Ovary (tissue), 10 donors: ENCODE results near the gene LRGUK. TPM values are rescaled to one million over a fixed set of nuclear protein-coding genes. Genes with fewer than 3 reads are reported as not detected.
"Not testable (repeated sequence)": the region's sequence is repeated elsewhere in the genome, so short reads cannot be mapped to it uniquely, and the experiment has no call there.

Experiments used
- DNase-seq, 5 donors: peaks; one replicate each; pipeline ENCODE4 v3.0.0-alpha.2; 2019 to 2020
- H3K27ac ChIP-seq, 2 donors: fragments of 200-600 bp; one replicate each; pipeline versions ENCODE4 v1.5.1 to v1.8.0; 2019 to 2022
- H3K27me3 ChIP-seq: fragments of 200-600 bp; one replicate; pipeline ENCODE4 v1.8.0; 2022
- H3K36me3 ChIP-seq: fragments of 200-600 bp; sonication (generic); one replicate; pipeline ENCODE4 v1.5.1; 2019
- H3K4me1 ChIP-seq: one replicate; pipeline ENCODE4 v1.8.1; 2013; ENCODE audit warnings: mild to moderate bottlenecking, moderate library complexity; ENCODE audit not compliant: insufficient read depth
- H3K4me3 ChIP-seq: fragments of 200-600 bp; sonication (generic); one replicate; pipeline ENCODE4 v1.5.1; 2017
- H3K9me3 ChIP-seq, 2 donors: fragments of 200-600 bp in 1 of 2; sonication (generic) in 1 of 2; one replicate each; pipeline versions ENCODE4 v1.5.1 to v1.8.1; 2013 to 2019; ENCODE audit warnings: mild to moderate bottlenecking in 1 of 2, moderate library complexity in 1 of 2
- EP300 ChIP-seq: sonication (generic); formaldehyde crosslinking; IDR thresholded peaks from one replicate; pipeline ENCODE4 v1.6.1; 2017; ENCODE audit warnings: antibody characterized with exemption
- POLR2A ChIP-seq: fragments of 450-650 bp; IDR thresholded peaks from one replicate; pipeline ENCODE4 v1.6.1; 2017; ENCODE audit warnings: antibody characterized with exemption, mild to moderate bottlenecking, moderate library complexity
- WGBS, 3 donors: extraction: QIAGEN DNeasy Blood & Tissue Kit in 1 of 3; methylation state at CpG; one replicate each; pipeline versions ENCODE4 v1.1.5 to v1.1.7; 2013 to 2017; 5-methylcytosine and 5-hydroxymethylcytosine counted together
- intact Hi-C, 4 donors: fragments of 100-400 bp; cut with DNase I; formaldehyde crosslinking; loops; one replicate each; pipeline versions ENCODE4 v1.11.0 to v1.15.1; 2022 to 2023
- long read RNA-seq, 3 donors: library from polyadenylated mRNA in 2 of 3; unstranded in 2 of 3; transcript quantifications; one replicate each; pipeline ENCODE4 v2.0.0 and lab custom pipeline, GENCODE V29; 2021 to 2026
- polyA plus RNA-seq, 2 donors: library from polyadenylated mRNA; stranded (reverse); fragments of 200-250 nt in 1 of 2; fragments of 350-450 nt in 1 of 2; fragmentation: Illumina TruSeq in 1 of 2; extraction: RNeasy Lipid Tissue Mini Kit (QIAGEN cat#74804) in 1 of 2; gene quantifications; one replicate each; pipeline ENCODE4 v1.2.3, GENCODE V29; 2013 to 2014
- total RNA-seq, 7 donors: library from RNA; depleted of rRNA in 2 of 7; stranded (reverse); fragments of >200 nt in 2 of 7; fragmentation: NEBNext Ultra II Directional in 3 of 7; extraction: Animal tissue kit (Norgen Biotek cat#: 25700) in 3 of 7; gene quantifications; one replicate each; pipeline versions ENCODE4 v1.1.0 to v1.2.4, GENCODE V29; 2016 to 2023
- TF ChIP-seq, protein P1 (sequence below), 3 donors: fragments of 450-650 bp in 2 of 3; fragments of 200-600 bp in 1 of 3; IDR thresholded peaks; one replicate each; pipeline versions ENCODE4 v1.5.1 to v1.8.0; 2016 to 2022; ENCODE audit warnings: antibody characterized with exemption in 3 of 3, mild to moderate bottlenecking in 1 of 3
- donor health status: DM: no; HTN: no; CAD: no; lungs with moderate emphysema.
- donor health status: DM: no; HTN: no; CAD: no.
- donor health status: Bipolar disorder and iron deficiency.
- donor health status: DM: yes; HTN: yes; CAD: no.
- donor health status: DM: no; HTN: no; CAD: no.
- donor health status: DM: yes; HTN: yes; CAD: no.

The LRGUK gene, protein sequence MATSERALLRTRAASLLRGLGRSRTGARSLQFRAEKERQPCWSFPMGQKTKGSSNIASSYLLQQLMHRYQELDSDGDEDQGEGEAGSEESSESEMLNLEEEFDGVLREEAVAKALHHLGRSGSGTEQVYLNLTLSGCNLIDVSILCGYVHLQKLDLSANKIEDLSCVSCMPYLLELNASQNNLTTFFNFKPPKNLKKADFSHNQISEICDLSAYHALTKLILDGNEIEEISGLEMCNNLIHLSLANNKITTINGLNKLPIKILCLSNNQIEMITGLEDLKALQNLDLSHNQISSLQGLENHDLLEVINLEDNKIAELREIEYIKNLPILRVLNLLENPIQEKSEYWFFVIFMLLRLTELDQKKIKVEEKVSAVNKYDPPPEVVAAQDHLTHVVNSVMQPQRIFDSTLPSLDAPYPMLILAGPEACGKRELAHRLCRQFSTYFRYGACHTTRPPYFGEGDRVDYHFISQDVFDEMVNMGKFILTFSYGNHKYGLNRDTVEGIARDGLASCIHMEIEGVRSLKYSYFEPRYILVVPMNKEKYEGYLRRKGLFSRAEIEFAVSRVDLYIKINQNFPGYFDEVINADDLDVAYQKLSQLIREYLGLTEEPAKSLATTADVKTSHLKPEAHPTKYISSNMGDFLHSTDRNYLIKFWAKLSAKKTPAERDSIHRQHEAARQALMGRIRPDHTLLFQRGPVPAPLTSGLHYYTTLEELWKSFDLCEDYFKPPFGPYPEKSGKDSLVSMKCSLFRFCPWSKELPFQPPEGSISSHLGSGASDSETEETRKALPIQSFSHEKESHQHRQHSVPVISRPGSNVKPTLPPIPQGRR
- 1 to 10 TPM in 2 of 7 donors, under 1 TPM in 5; 0.18 to 7.0 (median 0.67) TPM for total RNA-seq
- polyA plus RNA-seq = under 1 TPM; 0.11 to 0.40 TPM
- long read RNA-seq, donor 1 = 0 reads
- long read RNA-seq, donor 2 = 0 reads
- long read RNA-seq, donor 3 = 0 reads

DNA sequence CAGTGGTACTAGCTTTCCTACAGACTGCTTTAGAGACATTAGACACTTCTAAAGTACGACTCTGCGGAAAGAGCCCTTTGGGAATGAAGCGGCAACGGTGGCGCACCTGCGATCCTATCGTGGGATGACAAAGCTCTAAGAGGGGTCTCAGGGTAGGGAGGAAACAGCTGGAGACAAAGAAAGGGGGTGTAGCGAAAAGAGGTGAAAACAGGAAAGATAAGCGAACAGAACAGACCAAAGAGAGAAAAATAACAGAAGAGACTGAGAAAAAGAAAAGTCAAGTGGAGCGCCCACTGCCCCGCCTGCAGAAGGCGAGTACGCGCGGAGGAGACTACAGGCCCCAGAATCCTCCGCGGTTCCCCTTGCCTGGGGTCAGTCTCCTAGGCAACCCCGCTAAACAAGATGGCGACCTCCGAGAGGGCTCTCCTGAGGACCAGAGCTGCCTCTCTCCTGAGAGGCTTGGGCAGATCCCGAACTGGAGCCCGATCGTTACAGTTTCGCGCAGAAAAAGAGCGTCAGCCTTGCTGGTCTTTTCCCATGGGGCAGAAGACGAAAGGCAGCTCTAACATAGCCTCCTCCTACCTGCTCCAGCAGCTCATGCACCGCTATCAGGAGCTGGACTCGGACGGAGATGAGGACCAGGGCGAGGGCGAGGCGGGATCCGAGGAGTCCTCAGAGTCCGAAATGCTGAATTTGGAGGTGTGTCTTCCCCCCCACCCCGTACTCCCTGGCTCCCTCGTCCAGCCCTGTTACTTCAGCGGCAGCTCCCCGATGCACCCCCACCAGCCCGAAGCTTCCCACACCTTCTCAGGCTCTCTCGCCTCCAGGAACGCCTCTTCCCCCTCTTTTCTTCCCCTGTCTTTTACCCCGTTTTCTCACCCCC lies at the start of gene LRGUK:
TSS of gene LRGUK (plus strand) at position 375 of the 883 bp plus-strand sequence. CDS start at position 403, 28 bp downstream.
- Histone ChIP-seq H3K9me3 (no peaks in the 10 kb centered on the region), H3K27ac (no peak within 1 kb of the TSS), H3K36me3 (no peaks in the 10 kb centered on the region), H3K27me3 (no peaks in the 10 kb centered on the region), H3K4me1 (no peaks in the 10 kb centered on the region), H3K4me3 (peak within 1 kb of the TSS; percentile 59)
- intact Hi-C loops = no loop called here
- 1% methylated on average over 43 of the region's 43 CpGs for WGBS, 3 donors
- TF ChIP-seq, protein P1, sequence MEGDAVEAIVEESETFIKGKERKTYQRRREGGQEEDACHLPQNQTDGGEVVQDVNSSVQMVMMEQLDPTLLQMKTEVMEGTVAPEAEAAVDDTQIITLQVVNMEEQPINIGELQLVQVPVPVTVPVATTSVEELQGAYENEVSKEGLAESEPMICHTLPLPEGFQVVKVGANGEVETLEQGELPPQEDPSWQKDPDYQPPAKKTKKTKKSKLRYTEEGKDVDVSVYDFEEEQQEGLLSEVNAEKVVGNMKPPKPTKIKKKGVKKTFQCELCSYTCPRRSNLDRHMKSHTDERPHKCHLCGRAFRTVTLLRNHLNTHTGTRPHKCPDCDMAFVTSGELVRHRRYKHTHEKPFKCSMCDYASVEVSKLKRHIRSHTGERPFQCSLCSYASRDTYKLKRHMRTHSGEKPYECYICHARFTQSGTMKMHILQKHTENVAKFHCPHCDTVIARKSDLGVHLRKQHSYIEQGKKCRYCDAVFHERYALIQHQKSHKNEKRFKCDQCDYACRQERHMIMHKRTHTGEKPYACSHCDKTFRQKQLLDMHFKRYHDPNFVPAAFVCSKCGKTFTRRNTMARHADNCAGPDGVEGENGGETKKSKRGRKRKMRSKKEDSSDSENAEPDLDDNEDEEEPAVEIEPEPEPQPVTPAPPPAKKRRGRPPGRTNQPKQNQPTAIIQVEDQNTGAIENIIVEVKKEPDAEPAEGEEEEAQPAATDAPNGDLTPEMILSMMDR (IDR thresholded peaks at IDR 0.05) = no peak
- no peak for TF ChIP-seq EP300
- TF ChIP-seq POLR2A = no peak
- DNase-seq = peak; percentile 82 to 88 (median 86)

DNA sequence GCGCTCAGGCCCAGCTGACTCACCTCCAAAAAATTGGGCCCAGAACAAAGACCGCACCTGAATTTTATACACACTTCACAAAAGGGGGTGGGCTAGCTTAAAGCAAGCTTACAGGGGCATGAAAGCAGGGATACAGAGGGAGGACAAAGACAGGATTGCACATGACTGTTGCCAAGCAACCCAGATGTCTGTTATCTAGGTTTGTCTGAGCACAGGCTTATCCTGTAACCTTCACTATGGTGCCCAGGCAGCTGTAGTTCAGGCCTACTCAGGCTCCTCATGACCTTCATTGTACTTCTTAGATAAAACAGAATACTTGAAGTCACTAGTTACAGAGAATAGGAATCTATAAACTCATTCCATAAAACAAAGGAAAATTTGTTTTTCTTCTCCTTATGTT lies 49.6 kb upstream of the LRGUK start:
- intact Hi-C loops, H3K27ac ChIP-seq: not testable (repeated sequence)
- WGBS, 3 donors = 93 to 94% (median 94%) methylated on average over 2 of the region's 2 CpGs

DNA sequence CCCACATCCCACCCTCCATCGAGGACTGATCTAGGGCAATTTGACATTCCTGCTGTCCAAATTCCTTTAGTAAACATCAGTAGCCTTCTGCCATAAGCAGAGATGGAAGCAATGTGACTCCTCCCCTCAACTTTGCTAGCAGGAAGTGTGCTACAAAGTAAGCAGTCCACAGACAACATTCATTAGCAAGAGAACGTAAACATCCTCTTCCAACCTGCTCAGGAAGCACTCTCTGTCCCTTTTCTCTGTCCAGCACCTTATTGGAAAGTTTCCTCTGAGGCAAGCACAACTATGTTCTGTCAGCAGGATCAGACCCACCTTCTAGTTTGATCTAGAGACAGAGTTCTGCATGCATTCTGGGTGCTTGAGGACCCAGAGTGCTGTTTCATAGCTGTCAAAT lies 48.1 kb upstream of the LRGUK start:
- Histone ChIP-seq H3K27me3 (no peaks in the 10 kb centered on the region), H3K27ac (no peak overlapping the region), H3K4me1 (no peaks in the 10 kb centered on the region), H3K36me3 (no peaks in the 10 kb centered on the region), H3K9me3 (peaks cover 0 to 4% of the 10 kb centered on the region in 2 donors), H3K4me3 (no peak overlapping the region)
- DNase-seq = no peak
- WGBS, 3 donors = 26 to 42% (median 37%) methylated on average over 2 of the region's 2 CpGs
- TF ChIP-seq POLR2A (no peak), EP300 (no peak)
- TF ChIP-seq, protein P1 (IDR thresholded peaks at IDR 0.05) = no peak
- intact Hi-C loops = no loop called here

More for the DNA sequence above, 49.6 kb upstream of the LRGUK start:
- H3K36me3 ChIP-seq, DNase-seq, H3K4me1 ChIP-seq, H3K27me3 ChIP-seq, H3K4me3 ChIP-seq, H3K9me3 ChIP-seq: not testable (repeated sequence)

DNA sequence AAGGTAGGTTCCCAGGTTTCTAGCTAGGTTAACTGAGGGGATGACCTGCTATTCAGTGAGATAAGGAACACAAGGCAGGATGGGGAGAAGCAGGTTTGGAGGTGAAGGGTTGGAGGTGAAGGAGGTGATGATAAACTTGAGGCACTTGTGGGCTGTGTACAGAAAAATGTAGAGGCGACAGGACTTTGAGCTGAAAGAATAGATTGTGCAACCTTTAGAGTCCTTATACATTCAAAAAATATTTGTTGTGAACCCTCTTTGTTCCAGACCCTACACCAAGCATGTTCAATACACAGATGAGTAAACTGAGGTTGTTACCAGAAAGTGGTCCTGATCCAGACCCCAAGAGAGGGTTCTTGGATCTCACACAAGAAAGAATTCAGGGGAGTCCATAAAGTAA lies 45.4 kb upstream of the LRGUK start:
- TF ChIP-seq EP300 (no peak), POLR2A (no peak)
- TF ChIP-seq, protein P1 (IDR thresholded peaks at IDR 0.05) = no peak
- WGBS, 3 donors = 97 to 100% (median 98%) methylated on average over 1 of the region's 1 CpG
- Histone ChIP-seq H3K9me3 (no peaks in the 10 kb centered on the region), H3K27ac (no peak overlapping the region), H3K4me3 (no peak overlapping the region), H3K4me1 (no peaks in the 10 kb centered on the region), H3K27me3 (no peaks in the 10 kb centered on the region), H3K36me3 (no peaks in the 10 kb centered on the region)
- no peak for DNase-seq
- intact Hi-C loops = no loop called here
